Ascending aorta (tissue), 2 donors: ENCODE results near the gene AMPD3. TPM values are rescaled to one million over a fixed set of nuclear protein-coding genes. Genes with fewer than 3 reads are reported as not detected.

Experiments
- DNase-seq, 2 donors: peaks; one replicate each; pipeline ENCODE4 v3.0.0-alpha.2; 2019; ENCODE audit warnings: low spot score in 2 of 2
- H3K27ac ChIP-seq, 2 donors: fragments of 200-600 bp; sonication (generic); one replicate each; pipeline ENCODE4 v1.5.1; 2016 to 2017; ENCODE audit warnings: mild to moderate bottlenecking in 1 of 2
- H3K27me3 ChIP-seq: fragments of 200-600 bp; sonication (generic); one replicate; pipeline ENCODE4 v1.5.1; 2017
- H3K36me3 ChIP-seq, 2 donors: fragments of 200-600 bp; sonication (generic); one replicate each; pipeline ENCODE4 v1.5.1; 2016
- H3K4me1 ChIP-seq, 2 donors: fragments of 200-600 bp; sonication (generic); one replicate each; pipeline ENCODE4 v1.5.1; 2016 to 2017; ENCODE audit warnings: mild to moderate bottlenecking in 1 of 2
- H3K4me3 ChIP-seq, 2 donors: fragments of 200-600 bp; sonication (generic); one replicate each; pipeline ENCODE4 v1.5.1; 2016 to 2017; ENCODE audit warnings: mild to moderate bottlenecking in 1 of 2
- H3K9me3 ChIP-seq, 2 donors: fragments of 200-600 bp; sonication (generic); one replicate each; pipeline ENCODE4 v1.5.1; 2016
- CTCF ChIP-seq, 3 experiments: fragments of 200-600 bp in 2 of 3; fragments of 450-650 bp in 1 of 3; sonication (generic) in 2 of 3; IDR thresholded peaks; one replicate each; pipeline ENCODE4 v1.5.1; 2016 to 2019; ENCODE audit warnings: antibody characterized with exemption in 3 of 3, mild to moderate bottlenecking in 1 of 3, moderate library complexity in 1 of 3
- intact Hi-C: fragments of 100-400 bp; cut with DNase I; formaldehyde crosslinking; loops from one replicate; pipeline ENCODE4 v1.15.1; 2023
- total RNA-seq: library from RNA; depleted of rRNA; stranded (reverse); fragments of >200 nt; gene quantifications from one replicate; pipeline ENCODE4 v1.1.0, GENCODE V29; 2016

Gene AMPD3
- total RNA-seq, 1 donor from 2014 or later = 2.3 TPM

GRCh38 chr11:10410106-10410843, 44.8 kb upstream of the AMPD3 start:
- Histone ChIP-seq H3K36me3 (no peaks in the 10 kb centered on the region), H3K4me1 (no peaks in the 10 kb centered on the region), H3K9me3 (no peaks in the 10 kb centered on the region), H3K27me3 (no peaks in the 10 kb centered on the region), H3K27ac (no peak overlapping the region), H3K4me3 (no peak overlapping the region)
- intact Hi-C loops = no loop called here
- no peak for DNase-seq
- no peak for TF ChIP-seq CTCF (IDR thresholded peaks at IDR 0.05)

GRCh38 chr11:10410844-10411200, 44.2 kb upstream of the AMPD3 start:
- Histone ChIP-seq H3K9me3 (no peaks in the 10 kb centered on the region), H3K4me1 (no peaks in the 10 kb centered on the region), H3K36me3 (no peaks in the 10 kb centered on the region), H3K27me3 (no peaks in the 10 kb centered on the region), H3K4me3 (no peak overlapping the region), H3K27ac (no peak overlapping the region)
- intact Hi-C loops = no loop called here
- no peak for DNase-seq
- no peak for TF ChIP-seq CTCF (IDR thresholded peaks at IDR 0.05)

- TF ChIP-seq CTCF (IDR thresholded peaks at IDR 0.05) = no peak
- no peak overlapping the region for H3K27ac ChIP-seq
- no peak overlapping the region for H3K4me3 ChIP-seq
- no peaks in the 10 kb centered on the region for H3K4me1 ChIP-seq
- intact Hi-C loops = no loop called here
- H3K9me3 ChIP-seq = no peaks in the 10 kb centered on the region
- DNase-seq = no peak
- no peaks in the 10 kb centered on the region for H3K36me3 ChIP-seq
- H3K27me3 ChIP-seq = no peaks in the 10 kb centered on the region
Measured at GRCh38 chr11:10412266-10412665, 42.8 kb upstream of the AMPD3 start.

- no peak overlapping the region for H3K4me3 ChIP-seq
- H3K27ac ChIP-seq = peak overlapping the region in 1 of 2 donors; percentile 17
- no peaks in the 10 kb centered on the region for H3K36me3 ChIP-seq
- intact Hi-C loops = no loop called here
- no peaks in the 10 kb centered on the region for H3K27me3 ChIP-seq
- no peaks in the 10 kb centered on the region for H3K4me1 ChIP-seq
- no peak for DNase-seq
- no peaks in the 10 kb centered on the region for H3K9me3 ChIP-seq
- no peak for TF ChIP-seq CTCF (IDR thresholded peaks at IDR 0.05)
Measured at GRCh38 chr11:10413268-10413667, 41.8 kb upstream of the AMPD3 start.

- H3K9me3 ChIP-seq = no peaks in the 10 kb centered on the region
- no peak for TF ChIP-seq CTCF (IDR thresholded peaks at IDR 0.05)
- H3K4me3 ChIP-seq = no peak overlapping the region
- H3K36me3 ChIP-seq = no peaks in the 10 kb centered on the region
- H3K27me3 ChIP-seq = no peaks in the 10 kb centered on the region
- intact Hi-C loops = no loop called here
- peak overlapping the region in 1 of 2 donors; percentile 39 for H3K27ac ChIP-seq
- H3K4me1 ChIP-seq = no peaks in the 10 kb centered on the region
- DNase-seq = no peak
Measured at GRCh38 chr11:10414181-10414580, 40.9 kb upstream of the AMPD3 start.

- Histone ChIP-seq H3K4me3 (no peak overlapping the region), H3K4me1 (no peaks in the 10 kb centered on the region), H3K9me3 (no peaks in the 10 kb centered on the region), H3K27me3 (no peaks in the 10 kb centered on the region), H3K36me3 (no peaks in the 10 kb centered on the region), H3K27ac (peak overlapping the region in 1 of 2 donors; percentile 39)
- DNase-seq = peak in 1 of 2 donors; percentile 75
- TF ChIP-seq CTCF (IDR thresholded peaks at IDR 0.05) = no peak
- intact Hi-C loops = no loop called here
Measured at GRCh38 chr11:10414659-10415058, 40.4 kb upstream of the AMPD3 start.
